ENCODE measurements around the gene PAK2.
A peak's percentile ranks its signal among the peaks of the same experiment; 100 is the strongest.
"Not testable (repeated sequence)": the region's sequence is repeated elsewhere in the genome, so short reads cannot be mapped to it uniquely, and the experiment has no call there.

Gene PAK2

GRCh38 chr3:196867507-196868296 lies 128.0 kb downstream of the PAK2 start, which contains the start of gene SENP5:
Gene SENP5, plus strand, starts transcription at chr3:196867920. Its CDS starts 17,262 bp downstream, at chr3:196885182.
- peaks cover 4% of the 10 kb centered on the region for H3K4me1 ChIP-seq (ENCODE audit: control insufficient read depth, insufficient read depth, low read length)
- H3K36me3 ChIP-seq (ENCODE audit: control insufficient read depth, insufficient read depth, low read length) = no peaks in the 10 kb centered on the region
- H3K27ac ChIP-seq (ENCODE audit: insufficient read depth, low read depth, low read length, poor library complexity, severe bottlenecking) = peak within 1 kb of the TSS; percentile 89
- H3K9me3 ChIP-seq (ENCODE audit: control insufficient read depth, low read length) = no peaks in the 10 kb centered on the region
- no peaks in the 10 kb centered on the region for H3K27me3 ChIP-seq (ENCODE audit: control insufficient read depth, insufficient read depth, low read length, poor library complexity, severe bottlenecking)
- 1% methylated on average over 93 of the region's 93 CpGs for WGBS, 2 experiments
- peak within 1 kb of the TSS; percentile 92 for H3K4me3 ChIP-seq (ENCODE audit: insufficient read depth, low read depth, low read length)

GRCh38 chr3:196868297-196868661 lies 128.6 kb downstream of the PAK2 start:
- Histone ChIP-seq H3K4me3 (ENCODE audit: insufficient read depth, low read depth, low read length) (peak overlapping the region; percentile 92), H3K4me1 (ENCODE audit: control insufficient read depth, insufficient read depth, low read length) (peaks cover 4% of the 10 kb centered on the region), H3K9me3 (ENCODE audit: control insufficient read depth, low read length) (no peaks in the 10 kb centered on the region), H3K36me3 (ENCODE audit: control insufficient read depth, insufficient read depth, low read length) (no peaks in the 10 kb centered on the region), H3K27me3 (ENCODE audit: control insufficient read depth, insufficient read depth, low read length, poor library complexity, severe bottlenecking) (no peaks in the 10 kb centered on the region), H3K27ac (ENCODE audit: insufficient read depth, low read depth, low read length, poor library complexity, severe bottlenecking) (peak overlapping the region; percentile 80)
- WGBS, 2 experiments = 1% methylated on average over 29 of the region's 29 CpGs

- H3K27me3 ChIP-seq (ENCODE audit: control insufficient read depth, insufficient read depth, low read length, poor library complexity, severe bottlenecking) = no peaks in the 10 kb centered on the region
- no peak overlapping the region for H3K27ac ChIP-seq (ENCODE audit: insufficient read depth, low read depth, low read length, poor library complexity, severe bottlenecking)
- WGBS, 2 experiments = 95 to 96% methylated on average over 4 of the region's 4 CpGs
- H3K4me3 ChIP-seq (ENCODE audit: insufficient read depth, low read depth, low read length) = no peak overlapping the region
- no peaks in the 10 kb centered on the region for H3K9me3 ChIP-seq (ENCODE audit: control insufficient read depth, low read length)
- no peaks in the 10 kb centered on the region for H3K36me3 ChIP-seq (ENCODE audit: control insufficient read depth, insufficient read depth, low read length)
- peaks cover under 1% of the 10 kb centered on the region for H3K4me1 ChIP-seq (ENCODE audit: control insufficient read depth, insufficient read depth, low read length)
Measured at GRCh38 chr3:196872316-196872715, 132.7 kb downstream of the PAK2 start.

GRCh38 chr3:196874511-196875094 lies 134.9 kb downstream of the PAK2 start:
- 93 to 96% methylated on average over 7 of the region's 7 CpGs for whole genome bisulfite sequencing, 2 experiments
- H3K4me1 ChIP-seq (ENCODE audit: control insufficient read depth, insufficient read depth, low read length); H3K4me3 ChIP-seq (ENCODE audit: insufficient read depth, low read depth, low read length); H3K27ac ChIP-seq (ENCODE audit: insufficient read depth, low read depth, low read length, poor library complexity, severe bottlenecking); H3K9me3 ChIP-seq (ENCODE audit: control insufficient read depth, low read length); H3K27me3 ChIP-seq (ENCODE audit: control insufficient read depth, insufficient read depth, low read length, poor library complexity, severe bottlenecking); H3K36me3 ChIP-seq (ENCODE audit: control insufficient read depth, insufficient read depth, low read length): not testable (repeated sequence)

- Histone ChIP-seq H3K36me3 (ENCODE audit: control insufficient read depth, insufficient read depth, low read length) (no peaks in the 10 kb centered on the region), H3K4me3 (ENCODE audit: insufficient read depth, low read depth, low read length) (no peak overlapping the region), H3K4me1 (ENCODE audit: control insufficient read depth, insufficient read depth, low read length) (no peaks in the 10 kb centered on the region), H3K27me3 (ENCODE audit: control insufficient read depth, insufficient read depth, low read length, poor library complexity, severe bottlenecking) (no peaks in the 10 kb centered on the region), H3K27ac (ENCODE audit: insufficient read depth, low read depth, low read length, poor library complexity, severe bottlenecking) (no peak overlapping the region), H3K9me3 (ENCODE audit: control insufficient read depth, low read length) (no peaks in the 10 kb centered on the region)
- WGBS, 2 experiments = 94 to 98% methylated on average over 2 of the region's 2 CpGs
Measured at GRCh38 chr3:196875258-196875657, 135.6 kb downstream of the PAK2 start.

Measured in ectodermal cell (in vitro differentiated cells).